ENCODE measurements around the gene CNTF. TPM values are rescaled to one million over a fixed set of nuclear protein-coding genes. Genes with fewer than 3 reads are reported as not detected.

The CNTF gene
- total RNA-seq, 2 donors from 2014 or later, result 4.7 to 6.3 TPM

GRCh38 chr11:58586998-58587397 lies 35.5 kb upstream of the CNTF start:
- Mint-ChIP-seq H3K4me1 (ENCODE audit: low read depth in 2 of 2) (peaks cover 30 to 46% of the 10 kb centered on the region in 2 donors), H3K27me3 (no peaks in the 10 kb centered on the region), H3K4me3 (no peak overlapping the region), H3K9me3 (no peaks in the 10 kb centered on the region), H3K27ac (peak overlapping the region in 1 of 2 donors; percentile 25), H3K36me3 (peaks cover 19% of the 10 kb centered on the region)
- ATAC-seq (no peak), DNase-seq (ENCODE audit: low spot score) (no peak)

DNA sequence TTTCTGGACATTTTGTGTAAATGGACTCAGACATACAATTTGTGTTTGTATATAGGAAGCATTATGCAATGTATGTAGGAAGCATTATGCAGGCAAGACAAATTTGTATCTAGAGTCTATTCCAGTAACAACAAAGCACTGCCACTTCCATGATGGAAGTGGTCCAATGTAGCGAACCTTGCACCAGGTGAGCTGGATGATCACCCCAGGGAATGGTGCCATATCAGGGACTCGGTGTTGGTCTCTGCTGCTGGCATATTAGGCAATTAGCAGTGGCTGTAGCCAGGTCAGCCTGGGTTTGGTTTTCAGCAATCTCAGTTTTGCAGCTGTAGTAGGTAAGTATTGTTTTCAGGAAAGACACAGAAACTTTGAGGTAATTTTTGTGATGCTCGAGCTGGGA lies 30.8 kb upstream of the CNTF start:
- H3K27ac Mint-ChIP-seq, result no peak overlapping the region
- DNase-seq (ENCODE audit: low spot score) (no peak), ATAC-seq (no peak)
- peaks cover 27% of the 10 kb centered on the region for H3K36me3 Mint-ChIP-seq
- no peak overlapping the region for H3K4me3 Mint-ChIP-seq
- peaks cover 43 to 47% of the 10 kb centered on the region in 2 donors for H3K4me1 Mint-ChIP-seq (ENCODE audit: low read depth in 2 of 2)
- H3K27me3 Mint-ChIP-seq, result no peaks in the 10 kb centered on the region
- no peaks in the 10 kb centered on the region for H3K9me3 Mint-ChIP-seq

DNA sequence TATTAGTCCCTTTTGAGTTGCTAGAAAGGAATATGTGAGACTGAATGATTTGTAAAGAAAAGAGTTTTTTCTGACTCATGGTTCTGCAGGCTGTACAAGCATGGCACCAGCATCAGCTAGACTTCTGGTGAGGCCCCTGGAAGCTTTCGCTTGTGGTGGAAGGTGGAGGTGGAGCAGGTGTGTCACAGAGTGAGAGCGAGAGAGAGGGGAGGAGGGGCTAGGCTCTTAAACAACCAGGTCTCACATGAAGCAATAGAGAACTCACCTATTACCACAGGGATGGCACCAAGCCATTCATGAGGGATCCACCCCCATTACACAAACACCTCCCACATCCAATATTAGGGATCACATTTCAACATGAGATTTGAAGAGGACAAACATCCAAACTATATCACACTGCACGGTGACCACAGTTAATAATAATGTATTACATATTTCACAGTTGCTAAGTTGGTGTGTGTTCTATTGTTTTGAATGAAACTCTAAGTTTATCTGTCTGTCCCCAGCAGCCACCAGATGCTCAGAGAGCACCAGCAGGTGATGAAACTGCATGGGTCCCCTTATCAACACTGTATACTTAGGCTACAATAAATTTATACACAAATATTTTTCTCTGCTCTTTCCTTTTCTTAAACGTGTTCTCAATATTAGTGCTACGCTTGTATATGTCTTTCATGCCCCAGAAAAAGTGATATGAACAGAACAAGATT lies 29.5 kb upstream of the CNTF start:
- ATAC-seq, result no peak
- Mint-ChIP-seq H3K9me3 (no peaks in the 10 kb centered on the region), H3K4me1 (ENCODE audit: low read depth in 2 of 2) (peaks cover 48 to 52% of the 10 kb centered on the region in 2 donors), H3K4me3 (no peak overlapping the region), H3K27me3 (no peaks in the 10 kb centered on the region), H3K36me3 (peaks cover 25% of the 10 kb centered on the region), H3K27ac (peak overlapping the region in 1 of 2 donors; percentile 4)
- DNase-seq (ENCODE audit: low spot score), result no peak

DNA sequence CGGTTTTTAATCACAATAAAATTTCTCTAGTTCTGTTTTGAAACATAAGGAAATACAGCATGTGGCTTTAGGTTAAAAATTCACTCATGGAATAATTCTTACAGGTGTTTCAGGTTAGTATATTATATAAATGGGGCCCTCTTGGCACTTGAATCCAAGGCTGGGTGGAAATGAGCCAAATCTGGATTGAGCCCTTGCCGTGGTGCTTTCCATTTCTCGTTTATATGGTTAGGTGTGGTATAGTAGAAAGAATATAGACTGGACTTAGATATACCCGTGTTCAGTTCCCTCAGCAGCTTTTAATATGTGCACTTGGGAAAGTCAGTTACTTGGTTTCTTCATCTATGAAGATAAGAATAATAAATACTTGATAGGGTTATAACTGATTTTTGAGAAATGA lies 27.6 kb upstream of the CNTF start:
- Mint-ChIP-seq H3K9me3 (no peaks in the 10 kb centered on the region), H3K4me1 (ENCODE audit: low read depth in 2 of 2) (peaks cover 49 to 62% of the 10 kb centered on the region in 2 donors), H3K27ac (no peak overlapping the region), H3K27me3 (no peaks in the 10 kb centered on the region), H3K36me3 (peaks cover 25% of the 10 kb centered on the region), H3K4me3 (no peak overlapping the region)
- no peak for ATAC-seq
- no peak for DNase-seq (ENCODE audit: low spot score)

GRCh38 chr11:58596621-58597020 lies 25.8 kb upstream of the CNTF start:
- H3K27me3 Mint-ChIP-seq, result no peaks in the 10 kb centered on the region
- H3K4me1 Mint-ChIP-seq (ENCODE audit: low read depth in 2 of 2), result peaks cover 49 to 68% of the 10 kb centered on the region in 2 donors
- H3K27ac Mint-ChIP-seq, result peak overlapping the region; percentile 11 to 46
- DNase-seq (ENCODE audit: low spot score), result no peak
- ATAC-seq, result no peak
- H3K9me3 Mint-ChIP-seq, result no peaks in the 10 kb centered on the region
- H3K4me3 Mint-ChIP-seq, result no peak overlapping the region
- H3K36me3 Mint-ChIP-seq, result peaks cover 21% of the 10 kb centered on the region

DNA sequence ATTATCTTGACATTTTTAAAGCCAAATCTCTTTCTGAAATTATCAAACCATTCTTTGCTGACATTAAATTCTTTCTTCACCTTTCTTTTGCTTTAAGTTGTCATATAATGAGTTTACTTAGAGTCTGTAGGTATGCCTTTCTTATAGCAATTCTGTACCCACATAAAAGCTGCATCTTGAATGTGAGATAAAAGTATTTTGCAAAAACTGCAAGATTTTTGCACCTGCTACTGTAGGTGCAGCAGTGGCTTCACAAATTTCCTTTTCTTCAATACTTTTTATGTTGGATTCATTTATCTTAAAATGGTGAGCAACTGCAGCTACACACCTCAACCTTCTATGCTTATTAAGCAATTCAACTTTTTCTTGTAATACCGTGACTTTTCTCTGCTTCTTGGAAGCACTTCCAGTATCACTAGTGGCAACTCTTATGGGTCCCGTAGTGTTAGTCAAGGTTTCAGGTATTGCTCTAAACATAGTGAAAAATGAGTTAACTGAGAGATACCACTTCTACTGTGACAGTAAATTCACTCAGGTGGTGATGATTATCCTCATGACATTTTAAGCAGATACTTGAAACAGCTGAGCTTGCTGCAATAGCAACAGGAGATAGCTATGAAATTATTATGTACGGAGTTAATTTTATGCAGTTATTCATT lies 24.9 kb upstream of the CNTF start:
- no peaks in the 10 kb centered on the region for H3K27me3 Mint-ChIP-seq
- H3K36me3 Mint-ChIP-seq, result peaks cover 17% of the 10 kb centered on the region
- H3K9me3 Mint-ChIP-seq, result no peaks in the 10 kb centered on the region
- ATAC-seq (peak in 1 of 2 donors; percentile 66), DNase-seq (ENCODE audit: low spot score) (no peak)
- peaks cover 51 to 67% of the 10 kb centered on the region in 2 donors for H3K4me1 Mint-ChIP-seq (ENCODE audit: low read depth in 2 of 2)
- peak overlapping the region; percentile 11 to 46 for H3K27ac Mint-ChIP-seq
- peak overlapping the region; percentile 18 for H3K4me3 Mint-ChIP-seq

- ATAC-seq, result no peak
- H3K36me3 Mint-ChIP-seq, result peaks cover 6% of the 10 kb centered on the region
- no peaks in the 10 kb centered on the region for H3K9me3 Mint-ChIP-seq
- no peaks in the 10 kb centered on the region for H3K27me3 Mint-ChIP-seq
- H3K27ac Mint-ChIP-seq, result peak overlapping the region in 1 of 2 donors; percentile 10
- H3K4me3 Mint-ChIP-seq, result no peak overlapping the region
- peaks cover 62 to 78% of the 10 kb centered on the region in 2 donors for H3K4me1 Mint-ChIP-seq (ENCODE audit: low read depth in 2 of 2)
- DNase-seq (ENCODE audit: low spot score), result no peak
Observed at GRCh38 chr11:58600510-58600909, 22.0 kb upstream of the CNTF start.

DNA sequence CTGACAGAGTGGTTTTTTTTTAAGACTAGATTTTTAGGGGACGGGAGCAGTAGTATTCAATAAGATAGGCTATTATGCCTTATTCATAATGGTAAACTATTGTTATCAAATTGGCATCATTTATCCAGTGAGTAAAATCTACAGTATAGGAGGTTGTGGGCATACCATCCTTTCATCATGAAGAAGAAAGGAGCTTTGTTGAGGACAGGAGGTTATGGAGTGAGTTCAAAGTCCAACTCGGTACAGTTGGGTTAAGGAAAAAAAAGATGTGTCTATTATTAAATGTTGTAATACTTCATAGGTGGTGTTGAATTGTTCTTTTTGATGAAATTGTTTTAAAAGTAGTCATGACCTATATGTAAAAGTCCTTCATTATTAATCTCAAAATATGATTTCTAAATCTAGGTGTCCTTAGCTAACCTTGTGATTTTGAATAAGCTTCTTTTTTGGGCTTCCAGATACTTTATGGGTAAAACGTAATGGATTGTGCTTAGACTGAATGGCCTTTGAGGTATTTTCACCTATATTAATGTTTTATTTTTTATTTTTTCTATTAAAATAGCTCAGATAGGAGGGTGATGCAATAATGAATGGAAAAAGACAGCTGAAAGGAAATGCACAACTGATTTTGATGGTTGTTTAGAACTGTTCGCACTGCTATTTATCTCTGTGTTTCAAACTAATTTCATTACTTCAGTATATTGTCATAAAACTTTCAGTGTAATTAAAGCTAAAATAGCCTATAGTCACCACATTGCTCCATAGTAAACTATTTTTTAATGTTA lies 15.3 kb upstream of the CNTF start:
- peaks cover 43 to 45% of the 10 kb centered on the region in 2 donors for H3K4me1 Mint-ChIP-seq (ENCODE audit: low read depth in 2 of 2)

GRCh38 chr11:58608331-58608730 lies 14.1 kb upstream of the CNTF start:
- Mint-ChIP-seq H3K36me3 (peaks cover 19% of the 10 kb centered on the region), H3K4me3 (no peak overlapping the region), H3K27me3 (no peaks in the 10 kb centered on the region), H3K9me3 (no peaks in the 10 kb centered on the region), H3K4me1 (ENCODE audit: low read depth in 2 of 2) (peaks cover 31 to 37% of the 10 kb centered on the region in 2 donors), H3K27ac (no peak overlapping the region)
- DNase-seq (ENCODE audit: low spot score) (no peak), ATAC-seq (no peak)

More for the DNA sequence above, 15.3 kb upstream of the CNTF start:
- H3K27ac Mint-ChIP-seq, result peak overlapping the region in 1 of 2 donors; percentile 43
- peaks cover 17% of the 10 kb centered on the region for H3K36me3 Mint-ChIP-seq
- DNase-seq (ENCODE audit: low spot score) (no peak), ATAC-seq (no peak)
- H3K9me3 Mint-ChIP-seq, result no peaks in the 10 kb centered on the region
- H3K27me3 Mint-ChIP-seq, result no peaks in the 10 kb centered on the region
- no peak overlapping the region for H3K4me3 Mint-ChIP-seq

GRCh38 chr11:58609723-58610122 lies 12.7 kb upstream of the CNTF start:
- peaks cover 23 to 36% of the 10 kb centered on the region in 2 donors for H3K4me1 Mint-ChIP-seq (ENCODE audit: low read depth in 2 of 2)
- ATAC-seq, result no peak
- peaks cover 32% of the 10 kb centered on the region for H3K36me3 Mint-ChIP-seq

GRCh38 chr11:58613228-58613627 lies 9.2 kb upstream of the CNTF start:
- Mint-ChIP-seq H3K27me3 (no peaks in the 10 kb centered on the region), H3K27ac (no peak overlapping the region), H3K4me1 (ENCODE audit: low read depth in 2 of 2) (peaks cover 6 to 16% of the 10 kb centered on the region in 2 donors), H3K36me3 (peaks cover 53% of the 10 kb centered on the region), H3K4me3 (no peak overlapping the region), H3K9me3 (no peaks in the 10 kb centered on the region)
- no peak for ATAC-seq
- no peak for DNase-seq (ENCODE audit: low spot score)

More at GRCh38 chr11:58609723-58610122, 12.7 kb upstream of the CNTF start:
- no peak for DNase-seq (ENCODE audit: low spot score)
- no peaks in the 10 kb centered on the region for H3K9me3 Mint-ChIP-seq
- H3K27me3 Mint-ChIP-seq, result no peaks in the 10 kb centered on the region
- no peak overlapping the region for H3K4me3 Mint-ChIP-seq
- H3K27ac Mint-ChIP-seq, result no peak overlapping the region

DNA sequence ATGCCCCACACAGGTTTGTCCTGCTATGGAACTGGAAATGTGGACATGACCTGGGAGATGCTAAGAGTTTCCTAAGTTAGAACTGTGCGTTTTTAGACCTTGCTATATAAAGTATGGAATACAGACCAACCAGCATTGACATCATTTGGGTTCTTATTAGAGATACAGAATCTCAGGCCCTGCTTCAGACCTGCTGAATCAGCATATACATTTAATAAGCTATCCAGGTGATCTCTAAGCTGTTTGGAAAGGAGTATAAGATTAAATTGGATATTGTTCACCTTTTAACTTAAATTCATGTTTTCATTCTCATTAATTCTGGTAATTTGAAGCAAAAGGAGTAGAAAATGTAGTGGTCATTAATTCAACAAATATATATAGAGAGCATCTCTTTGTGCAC lies 6.9 kb upstream of the CNTF start:
- Mint-ChIP-seq H3K4me1 (ENCODE audit: low read depth in 2 of 2) (peaks cover 9 to 20% of the 10 kb centered on the region in 2 donors), H3K9me3 (no peaks in the 10 kb centered on the region), H3K27me3 (no peaks in the 10 kb centered on the region), H3K4me3 (no peak overlapping the region), H3K36me3 (peaks cover 73% of the 10 kb centered on the region), H3K27ac (no peak overlapping the region)
- ATAC-seq (no peak), DNase-seq (ENCODE audit: low spot score) (no peak)

- ATAC-seq (no peak), DNase-seq (ENCODE audit: low spot score) (no peak)
- H3K9me3 Mint-ChIP-seq, result no peaks in the 10 kb centered on the region
- H3K4me3 Mint-ChIP-seq, result no peak overlapping the region
- no peak overlapping the region for H3K27ac Mint-ChIP-seq
- H3K27me3 Mint-ChIP-seq, result no peaks in the 10 kb centered on the region
- H3K36me3 Mint-ChIP-seq, result peaks cover 63% of the 10 kb centered on the region
- H3K4me1 Mint-ChIP-seq (ENCODE audit: low read depth in 2 of 2), result peaks cover 6 to 15% of the 10 kb centered on the region in 2 donors
Observed at GRCh38 chr11:58616594-58616993, 5.9 kb upstream of the CNTF start.

Measured in natural killer cell treated with Interleukin-12 subunit alpha and Interleukin-12 subunit beta and Interleukin-15 and Interleukin-18, amount 100 ng/mL, for 72 hours (primary cell).